ENCODE measurements around the gene NPAT. TPM values are rescaled to one million over a fixed set of nuclear protein-coding genes. Genes with fewer than 3 reads are reported as not detected.

The NPAT gene
- total and polyA plus RNA-seq, 9 of the 15 experiments (the other 6 are each of a cell fraction or from before 2014, with no cell fraction given): 8.8 to 30.0 (median 22.1) TPM

DNA sequence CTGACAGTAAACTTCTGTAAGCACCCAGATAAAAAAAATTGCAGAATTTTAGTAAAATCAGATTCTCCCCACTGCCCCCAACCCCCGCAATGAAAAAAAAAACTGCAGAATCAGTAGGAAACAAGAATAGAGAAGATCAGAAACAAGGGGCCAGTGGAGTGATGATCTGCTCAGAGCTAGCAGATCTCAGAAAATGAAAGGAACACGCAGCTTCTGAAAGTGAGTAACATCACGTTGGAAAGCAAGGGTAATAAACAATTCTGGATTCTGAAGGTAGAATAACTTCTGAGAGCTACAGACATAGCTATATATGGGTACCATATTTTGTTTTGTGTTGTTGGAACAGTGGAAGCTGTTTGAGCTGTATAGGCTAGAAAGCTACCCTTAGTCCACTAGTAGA, 77.8 kb downstream of the NPAT start:
- ATAC-seq: no peak
- Histone ChIP-seq H3K27ac (ENCODE audit: extremely low read depth, low read depth, low read length) (no peak overlapping the region), H3K4me1 (replicated peaks in 1 of 2; ENCODE audit: control insufficient read depth in 2 of 2, insufficient read depth in 2 of 2, low read length in 2 of 2) (peaks cover 0 to 4% of the 10 kb centered on the region in 2 experiments; a peak in 2 of 5 replicates), H3K9me3 (replicated peaks; ENCODE audit: control insufficient read depth, insufficient read depth, low read depth, low read length) (no peaks in the 10 kb centered on the region), H3K9ac (ENCODE audit: insufficient read depth in 1 of 2, low read depth in 2 of 2, low read length in 2 of 2) (no peak overlapping the region), H4K20me1 (replicated peaks; ENCODE audit: control insufficient read depth, insufficient read depth, low read length) (no peaks in the 10 kb centered on the region), H3K9me1 (ENCODE audit: control insufficient read depth, insufficient read depth, low read length) (no peaks in the 10 kb centered on the region), H3K79me2 (ENCODE audit: control insufficient read depth, insufficient read depth, low read length) (no peaks in the 10 kb centered on the region), H3K4me3 (no peak overlapping the region), H2AFZ (ENCODE audit: low read depth, low read length) (no peak overlapping the region), H3K4me2 (ENCODE audit: insufficient read depth, low read length) (no peak overlapping the region), H3K36me3 (ENCODE audit: control insufficient read depth, insufficient read depth, low read length) (peaks cover 97% of the 10 kb centered on the region), H3K27me3 (ENCODE audit: control insufficient read depth in 2 of 2, insufficient read depth in 2 of 2, low read length in 2 of 2) (no peaks in the 10 kb centered on the region)
- no peak for FAIRE-seq
- 71% methylated on average over 3 of the region's 3 CpGs for WGBS (ENCODE audit: insufficient coverage, low coverage, missing lambda C conversion rate)
- intact Hi-C loops (cut with micrococcal nuclease): no loop called here
- DNase-seq (ENCODE audit: extremely low read depth in 1 of 4, low spot score in 3 of 4): no peak
- in situ Hi-C loops (cut with MboI): no loop called here
- CTCF ChIA-PET (ENCODE audit: low intra/inter-chr PET ratio): interaction anchor here (0.6 kb wide), 1 partner anchor 1796 kb away, joined by 5 read pairs; no protein-coding TSS in a partner anchor
- TSS peak; percentile 21 for BruUV-seq (replicated peaks)
- POLR2A ChIA-PET: interaction anchor here (0.6 to 0.8 kb wide), 3 partner anchors 61 to 129 kb away, joined by 3 read pairs; no protein-coding TSS in a partner anchor
- TF ChIP-seq U2AF2 (optimal IDR thresholded peaks at IDR 0.05; ENCODE audit: low read depth, low read length) (no peak), ZNF175 (CRISPR knock-in tag; IDR thresholded peaks at IDR 0.05; ENCODE audit: low read depth) (no peak), ZBTB2 (IDR thresholded peaks at IDR 0.05) (no peak), SPI1 (IDR thresholded peaks at IDR 0.05; ENCODE audit: borderline replicate concordance, low read depth, low read length) (no peak), BRCA1 (IDR thresholded peaks at IDR 0.05) (no peak), BRCA1 (CRISPR knock-in tag; IDR thresholded peaks at IDR 0.05) (no peak), ZNF431 (CRISPR knock-in tag; IDR thresholded peaks at IDR 0.05) (no peak), ZBED1 (IDR thresholded peaks at IDR 0.05) (no peak), HDAC2 (IDR thresholded peaks at IDR 0.05) (no peak), SETDB1 (IDR thresholded peaks at IDR 0.05; ENCODE audit: low read length) (no peak), HNRNPH1 (optimal IDR thresholded peaks at IDR 0.05; ENCODE audit: low read depth, low read length) (no peak), GABPB2 (CRISPR knock-in tag; conservative IDR thresholded peaks at IDR 0.05) (no peak), CREB1 (IDR thresholded peaks at IDR 0.05) (no peak), CREB1 (CRISPR knock-in tag; IDR thresholded peaks at IDR 0.05) (no peak), ZNF282 (CRISPR knock-in tag; IDR thresholded peaks at IDR 0.05) (no peak)
- TF ChIP-seq, protein P1, sequence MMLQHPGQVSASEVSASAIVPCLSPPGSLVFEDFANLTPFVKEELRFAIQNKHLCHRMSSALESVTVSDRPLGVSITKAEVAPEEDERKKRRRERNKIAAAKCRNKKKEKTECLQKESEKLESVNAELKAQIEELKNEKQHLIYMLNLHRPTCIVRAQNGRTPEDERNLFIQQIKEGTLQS (IDR thresholded peaks at IDR 0.05): no peak
- TF ChIP-seq, protein P1 (CRISPR knock-in tag; conservative IDR thresholded peaks at IDR 0.05): no peak
- TF ChIP-seq, protein P2, sequence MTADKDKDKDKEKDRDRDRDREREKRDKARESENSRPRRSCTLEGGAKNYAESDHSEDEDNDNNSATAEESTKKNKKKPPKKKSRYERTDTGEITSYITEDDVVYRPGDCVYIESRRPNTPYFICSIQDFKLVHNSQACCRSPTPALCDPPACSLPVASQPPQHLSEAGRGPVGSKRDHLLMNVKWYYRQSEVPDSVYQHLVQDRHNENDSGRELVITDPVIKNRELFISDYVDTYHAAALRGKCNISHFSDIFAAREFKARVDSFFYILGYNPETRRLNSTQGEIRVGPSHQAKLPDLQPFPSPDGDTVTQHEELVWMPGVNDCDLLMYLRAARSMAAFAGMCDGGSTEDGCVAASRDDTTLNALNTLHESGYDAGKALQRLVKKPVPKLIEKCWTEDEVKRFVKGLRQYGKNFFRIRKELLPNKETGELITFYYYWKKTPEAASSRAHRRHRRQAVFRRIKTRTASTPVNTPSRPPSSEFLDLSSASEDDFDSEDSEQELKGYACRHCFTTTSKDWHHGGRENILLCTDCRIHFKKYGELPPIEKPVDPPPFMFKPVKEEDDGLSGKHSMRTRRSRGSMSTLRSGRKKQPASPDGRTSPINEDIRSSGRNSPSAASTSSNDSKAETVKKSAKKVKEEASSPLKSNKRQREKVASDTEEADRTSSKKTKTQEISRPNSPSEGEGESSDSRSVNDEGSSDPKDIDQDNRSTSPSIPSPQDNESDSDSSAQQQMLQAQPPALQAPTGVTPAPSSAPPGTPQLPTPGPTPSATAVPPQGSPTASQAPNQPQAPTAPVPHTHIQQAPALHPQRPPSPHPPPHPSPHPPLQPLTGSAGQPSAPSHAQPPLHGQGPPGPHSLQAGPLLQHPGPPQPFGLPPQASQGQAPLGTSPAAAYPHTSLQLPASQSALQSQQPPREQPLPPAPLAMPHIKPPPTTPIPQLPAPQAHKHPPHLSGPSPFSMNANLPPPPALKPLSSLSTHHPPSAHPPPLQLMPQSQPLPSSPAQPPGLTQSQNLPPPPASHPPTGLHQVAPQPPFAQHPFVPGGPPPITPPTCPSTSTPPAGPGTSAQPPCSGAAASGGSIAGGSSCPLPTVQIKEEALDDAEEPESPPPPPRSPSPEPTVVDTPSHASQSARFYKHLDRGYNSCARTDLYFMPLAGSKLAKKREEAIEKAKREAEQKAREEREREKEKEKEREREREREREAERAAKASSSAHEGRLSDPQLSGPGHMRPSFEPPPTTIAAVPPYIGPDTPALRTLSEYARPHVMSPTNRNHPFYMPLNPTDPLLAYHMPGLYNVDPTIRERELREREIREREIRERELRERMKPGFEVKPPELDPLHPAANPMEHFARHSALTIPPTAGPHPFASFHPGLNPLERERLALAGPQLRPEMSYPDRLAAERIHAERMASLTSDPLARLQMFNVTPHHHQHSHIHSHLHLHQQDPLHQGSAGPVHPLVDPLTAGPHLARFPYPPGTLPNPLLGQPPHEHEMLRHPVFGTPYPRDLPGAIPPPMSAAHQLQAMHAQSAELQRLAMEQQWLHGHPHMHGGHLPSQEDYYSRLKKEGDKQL (CRISPR knock-in tag; IDR thresholded peaks at IDR 0.05; ENCODE audit: borderline replicate concordance): no peak

Data from K562 (cell line).